ENCODE data around the gene HSF5.
A peak's percentile ranks its signal among the peaks of the same experiment; 100 is the strongest.

The HSF5 gene

DNA sequence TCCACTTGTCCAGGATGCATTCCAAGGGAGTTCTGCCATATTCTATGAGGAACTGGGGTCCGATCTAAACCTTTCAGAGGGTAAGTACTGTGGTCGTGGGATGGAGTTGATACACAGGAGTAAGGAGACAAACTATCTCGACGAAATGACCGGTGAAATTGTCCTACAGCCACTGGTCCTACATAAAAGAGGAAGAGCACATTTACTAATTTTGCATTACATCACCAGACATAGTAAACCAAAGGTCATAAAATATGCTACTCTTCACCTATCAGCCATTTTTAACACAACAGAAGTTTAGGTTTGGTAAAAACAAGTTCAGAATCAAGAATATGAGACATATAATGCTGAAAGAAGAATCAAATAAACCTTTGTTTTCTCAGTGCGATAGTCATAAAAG is 8.1 kb downstream of the HSF5 start:
- no peak for DNase-seq

DNA sequence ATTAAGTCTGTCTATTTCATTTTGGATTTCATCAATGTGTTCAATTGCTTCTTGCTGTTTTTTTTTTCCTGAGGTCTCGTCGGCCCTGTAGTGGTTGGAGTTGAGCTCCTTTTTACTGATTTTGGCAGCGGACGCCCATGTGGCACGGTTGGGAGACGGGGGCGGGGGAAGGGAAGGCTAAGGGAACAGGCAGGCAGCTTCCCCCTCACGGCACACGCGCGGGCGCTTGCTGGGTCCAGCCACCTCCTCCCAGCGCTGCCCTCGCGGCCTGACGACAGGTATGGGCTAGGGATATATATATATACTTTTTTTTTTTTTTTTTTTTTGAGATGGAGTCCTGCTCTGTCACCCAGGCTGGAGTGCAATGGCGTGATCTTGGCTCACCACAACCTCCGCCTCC is 11.4 kb downstream of the HSF5 start:
- DNase-seq = no peak

DNA sequence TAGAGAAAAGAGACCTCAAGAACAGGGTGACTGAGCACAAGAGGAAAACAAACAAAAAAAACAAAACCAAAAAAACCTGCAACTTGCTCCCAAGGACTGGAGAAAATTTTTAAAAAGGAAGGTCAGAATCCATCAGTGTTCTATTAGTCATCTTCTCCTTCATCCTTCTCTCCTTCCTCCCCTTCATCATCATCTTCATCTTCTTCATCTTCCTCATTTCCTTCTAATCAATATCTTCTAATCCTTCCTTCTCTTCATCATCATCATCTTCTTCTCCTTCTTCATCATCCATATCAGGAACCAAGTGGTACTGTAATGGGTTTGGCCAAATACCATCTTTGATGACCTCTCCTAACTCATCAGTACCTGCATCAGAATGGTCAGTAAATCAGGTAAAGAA is 12.2 kb downstream of the HSF5 start:
- no peak for DNase-seq

DNA sequence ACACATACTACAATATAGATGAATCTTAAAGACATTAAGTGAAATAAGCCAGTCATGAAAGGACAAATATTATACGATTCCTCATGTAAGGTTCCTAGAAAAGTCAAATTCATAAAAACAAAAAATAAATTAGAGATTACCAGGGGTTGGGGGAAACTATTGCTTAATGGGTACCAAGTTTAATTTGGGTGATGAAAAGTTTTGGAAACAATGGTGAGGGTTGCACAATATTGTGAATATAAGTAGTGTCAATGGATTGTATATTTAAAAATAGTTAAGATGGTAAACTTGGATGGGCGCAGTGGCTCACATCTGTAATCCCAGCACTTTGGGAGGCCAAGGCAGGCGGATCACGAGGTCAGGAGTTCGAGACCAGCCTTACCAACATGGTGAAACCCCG is 17.9 kb downstream of the HSF5 start:
- DNase-seq = no peak

DNA sequence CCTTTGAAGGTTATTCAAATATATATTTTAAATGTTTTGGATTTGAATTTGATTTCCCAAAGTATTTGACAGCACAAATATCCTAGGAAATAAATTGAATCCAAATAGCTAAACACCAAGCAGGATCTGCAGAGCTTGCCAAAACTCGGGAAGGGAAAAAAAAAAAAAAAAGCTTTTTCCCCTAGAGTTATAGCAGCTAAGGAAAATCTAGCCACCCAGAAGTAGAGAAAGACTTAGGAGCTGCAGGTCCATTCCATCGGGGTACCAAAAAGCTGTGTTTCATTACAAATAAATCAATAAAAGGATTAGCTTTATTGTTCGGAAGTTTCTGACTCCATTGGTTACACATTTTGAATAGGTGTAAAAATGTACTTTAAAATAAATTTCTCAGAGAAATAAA is 19.3 kb downstream of the HSF5 start:
- DNase-seq = no peak

DNA sequence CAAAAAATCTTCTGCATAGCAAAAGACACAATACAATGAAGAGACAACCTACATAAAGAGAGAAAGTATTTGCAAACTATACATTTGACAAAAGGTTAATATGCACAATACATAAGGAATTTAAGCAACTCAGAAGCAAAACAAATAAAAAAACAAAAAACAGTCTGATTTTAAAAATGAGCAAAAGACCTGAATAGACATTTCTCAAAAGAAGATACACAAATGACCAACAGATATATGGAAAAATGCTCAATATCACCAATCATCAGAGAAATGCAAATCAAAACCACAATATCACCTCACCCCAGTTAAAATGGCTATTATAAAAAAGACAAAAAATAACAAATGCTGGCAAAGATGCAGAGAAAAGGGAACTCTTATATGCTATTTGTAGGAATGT is 32.7 kb downstream of the HSF5 start:
- no peak for DNase-seq

DNA sequence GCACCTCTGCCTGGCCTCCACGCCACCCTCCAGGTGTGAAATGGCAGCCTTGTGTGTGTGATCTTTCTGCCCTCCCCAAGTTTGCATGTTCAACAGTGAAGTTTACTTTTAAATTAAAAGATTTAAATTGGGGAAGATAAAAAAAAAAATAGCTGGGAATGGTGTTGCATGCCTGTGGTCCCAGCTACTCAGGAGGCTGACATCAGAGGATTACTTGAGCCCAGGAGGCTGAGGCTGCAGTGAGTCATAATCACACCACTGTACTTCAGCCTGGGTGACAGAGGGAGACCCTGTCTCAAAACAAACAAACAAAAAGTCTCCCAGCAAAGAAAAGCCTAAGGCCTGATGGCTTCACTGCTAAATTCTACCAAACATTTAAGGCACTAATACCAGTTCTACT is 35.5 kb downstream of the HSF5 start:
- DNase-seq = no peak

DNA sequence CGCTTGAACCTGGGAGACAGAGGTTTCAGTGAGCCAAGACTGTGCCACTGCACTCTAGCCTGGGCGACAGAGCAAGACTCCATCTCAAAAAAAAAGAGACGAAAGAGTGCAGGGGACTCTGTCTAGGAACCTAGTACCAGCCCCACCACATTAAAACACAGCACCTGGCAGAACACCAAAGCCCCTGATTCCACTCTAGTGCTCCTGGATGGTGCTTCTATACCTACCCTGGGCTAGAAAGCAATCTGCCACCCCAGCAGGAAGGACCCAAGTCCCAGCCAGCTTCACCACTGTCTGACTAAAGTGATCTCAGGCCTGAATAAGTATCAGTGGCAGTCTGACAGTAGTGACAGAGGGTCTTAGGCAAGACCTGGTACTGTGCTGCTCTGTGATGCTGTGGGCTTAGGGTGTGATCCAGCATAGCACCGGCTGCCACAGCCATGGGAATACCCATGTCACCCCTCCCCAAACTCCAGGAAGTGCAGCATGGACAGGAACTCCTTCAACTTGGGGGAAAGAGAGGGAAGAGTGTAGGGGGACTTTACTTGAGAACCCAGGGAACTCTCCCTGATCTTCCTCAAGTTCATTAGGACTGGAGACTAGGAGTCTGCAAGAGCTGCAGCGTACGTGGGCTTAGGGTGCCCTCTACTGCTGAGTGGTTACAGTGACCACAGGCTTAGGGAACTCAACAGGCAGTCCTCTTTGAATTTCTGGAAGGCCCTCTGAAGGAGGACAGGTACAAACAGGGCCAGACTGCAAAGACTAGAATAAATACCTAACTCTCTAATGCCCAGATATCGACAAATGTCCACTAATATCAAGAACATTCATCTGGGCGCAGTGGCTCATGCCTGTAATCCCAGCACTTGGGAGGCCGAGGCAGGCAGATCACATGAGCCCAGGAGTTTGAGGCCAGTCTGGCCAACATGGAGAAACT is 40.9 kb downstream of the HSF5 start:
- DNase-seq = peak; percentile 84

DNA sequence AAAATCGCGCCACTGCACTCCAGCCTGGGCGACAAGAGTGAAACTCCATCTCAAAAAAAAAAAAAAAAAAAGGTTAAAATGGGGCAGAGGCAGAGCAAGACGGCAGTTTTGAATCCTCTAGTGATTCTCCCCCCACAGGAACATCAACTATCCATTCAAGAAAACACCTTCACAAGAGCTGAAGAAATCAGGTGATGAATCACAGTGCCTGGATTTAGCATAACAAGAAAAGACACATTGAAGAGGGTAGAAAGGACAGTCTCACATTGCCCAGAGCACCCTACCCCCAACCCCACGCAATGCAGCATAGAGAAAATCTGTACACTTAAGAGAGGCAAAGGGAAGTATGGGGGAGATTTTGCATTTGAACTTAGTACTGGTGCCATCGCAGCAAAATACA is 42.1 kb downstream of the HSF5 start:
- DNase-seq = no peak

DNA sequence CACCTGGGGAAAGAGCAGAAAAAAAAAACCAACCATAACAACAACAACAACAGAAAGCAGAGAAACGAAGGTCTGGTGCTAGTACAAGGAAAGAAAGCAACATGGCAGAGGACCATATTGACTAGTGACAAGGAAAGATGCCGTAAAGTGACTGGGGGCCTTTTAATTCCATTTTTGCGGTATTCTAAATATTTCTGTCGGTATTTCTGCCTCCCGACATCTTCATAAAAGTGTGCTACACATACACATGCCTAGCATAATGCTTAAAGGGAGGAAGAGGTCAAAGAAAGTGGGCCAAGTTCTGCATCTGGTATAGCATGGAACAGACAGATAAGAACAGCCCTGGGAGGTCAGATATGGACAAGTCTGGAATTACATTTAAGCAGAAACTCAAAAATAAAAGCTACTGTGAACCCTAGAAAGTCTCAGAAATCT is 51.4 kb downstream of the HSF5 start:
- no peak for DNase-seq

DNA sequence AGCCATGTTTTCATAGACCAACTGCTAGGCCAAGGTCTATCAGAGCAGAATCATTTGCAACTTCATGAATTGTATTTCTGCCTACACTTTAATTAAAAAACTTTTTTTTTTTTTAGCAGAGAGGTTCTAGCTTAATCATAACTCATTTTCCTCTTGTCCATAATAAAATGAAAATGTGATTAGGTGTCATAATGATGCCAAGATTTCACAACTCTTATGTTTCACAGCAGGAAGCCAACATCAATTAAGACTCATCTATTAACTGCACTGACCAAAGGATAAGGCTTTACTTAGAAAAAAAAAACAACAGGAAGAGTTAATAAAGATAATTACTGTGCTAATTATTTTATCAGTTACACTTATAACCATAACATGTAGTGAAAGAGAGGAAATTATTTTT is 52.0 kb downstream of the HSF5 start:
- DNase-seq = no peak

DNA sequence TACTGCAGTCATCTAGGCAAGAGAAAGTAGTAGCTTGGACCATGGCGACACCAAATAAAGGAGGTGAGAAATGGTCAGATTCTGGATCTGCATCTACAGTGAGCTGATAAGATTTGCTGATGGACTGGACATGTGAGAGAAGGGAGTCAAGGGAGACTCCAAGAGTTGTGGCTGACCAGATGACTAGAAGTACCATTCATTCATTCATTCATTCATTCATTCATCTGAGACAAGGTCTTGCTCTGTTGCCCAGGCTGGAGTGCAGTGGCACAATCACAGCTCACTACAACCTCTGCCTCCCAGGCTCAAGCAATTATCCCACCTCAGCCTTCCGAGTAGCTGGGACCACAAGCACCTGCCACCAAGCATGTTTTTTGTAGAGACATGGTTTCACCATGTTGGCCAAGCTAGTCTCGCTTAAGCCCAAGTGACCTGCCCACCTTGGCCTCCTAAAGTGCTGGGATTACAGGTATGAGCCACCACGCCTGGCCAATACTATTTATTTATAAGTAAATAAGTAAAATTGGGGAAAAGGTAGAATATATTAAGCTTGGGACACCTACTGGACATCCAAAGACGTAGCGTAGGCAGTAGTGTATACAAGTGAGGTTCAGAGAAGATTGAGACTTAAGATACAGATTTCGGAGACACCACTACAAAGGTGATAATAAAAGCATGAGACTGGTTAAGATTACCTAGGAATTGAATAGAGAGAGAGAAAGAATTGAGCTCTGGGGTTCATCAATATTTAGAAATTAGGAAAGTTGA is 55.2 kb downstream of the HSF5 start:
- no peak for DNase-seq

DNA sequence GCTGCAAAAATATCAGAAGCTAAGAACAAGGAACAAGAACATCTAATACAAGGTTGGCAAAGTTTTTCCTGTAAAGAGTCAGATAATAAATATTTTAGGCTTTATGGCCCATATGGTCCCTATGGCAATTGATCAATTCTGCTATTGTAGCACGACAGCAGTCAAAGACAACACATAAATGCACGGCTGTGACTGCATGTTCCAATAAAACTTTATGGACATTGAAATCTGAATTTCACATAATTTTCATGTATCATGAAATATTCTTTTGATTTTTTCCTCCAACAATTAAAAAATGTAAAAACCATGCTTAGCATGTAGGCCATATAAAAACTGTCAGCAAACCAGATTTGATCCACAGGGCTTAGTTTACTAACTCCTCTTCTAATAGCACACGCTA is 60.4 kb downstream of the HSF5 start:
- DNase-seq = no peak

DNA sequence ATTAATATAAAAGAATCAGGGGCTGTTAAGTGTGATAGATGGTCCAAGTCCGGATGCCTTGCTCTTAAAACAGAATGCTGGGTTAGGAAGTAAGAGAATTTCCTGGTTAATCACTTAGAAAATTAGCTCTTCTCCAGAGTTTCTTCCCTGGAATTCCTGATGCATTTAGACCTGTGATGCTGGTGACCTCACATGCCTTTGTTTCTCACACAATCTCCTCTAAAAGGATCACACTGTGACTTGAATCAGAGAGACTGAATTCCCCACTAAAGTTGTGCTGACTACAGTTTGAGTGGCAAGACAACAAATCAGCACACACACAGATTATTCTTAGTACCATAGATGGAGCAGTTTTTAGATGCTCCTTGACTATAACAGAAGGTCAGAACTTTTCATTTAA is 66.5 kb downstream of the HSF5 start:
- DNase-seq = no peak

DNA sequence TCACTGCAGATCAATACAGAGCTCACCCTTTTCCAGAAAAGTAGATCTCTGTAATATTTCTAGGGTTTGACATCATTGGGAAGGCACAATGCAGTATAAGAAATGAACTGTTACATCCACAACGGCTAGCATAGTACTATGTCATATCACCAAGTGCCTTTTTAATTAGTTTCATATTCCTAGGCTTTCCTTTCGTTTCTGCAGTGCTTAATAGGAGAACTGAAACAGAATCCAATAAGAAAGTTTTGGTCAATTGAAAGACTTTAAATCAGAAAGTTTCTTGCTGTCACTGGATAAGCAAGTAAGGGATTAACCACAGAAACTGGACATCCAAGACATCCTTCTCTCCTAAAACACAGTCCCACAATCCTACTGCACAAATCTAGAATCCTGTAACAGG is 67.4 kb downstream of the HSF5 start:
- no peak for DNase-seq

DNA sequence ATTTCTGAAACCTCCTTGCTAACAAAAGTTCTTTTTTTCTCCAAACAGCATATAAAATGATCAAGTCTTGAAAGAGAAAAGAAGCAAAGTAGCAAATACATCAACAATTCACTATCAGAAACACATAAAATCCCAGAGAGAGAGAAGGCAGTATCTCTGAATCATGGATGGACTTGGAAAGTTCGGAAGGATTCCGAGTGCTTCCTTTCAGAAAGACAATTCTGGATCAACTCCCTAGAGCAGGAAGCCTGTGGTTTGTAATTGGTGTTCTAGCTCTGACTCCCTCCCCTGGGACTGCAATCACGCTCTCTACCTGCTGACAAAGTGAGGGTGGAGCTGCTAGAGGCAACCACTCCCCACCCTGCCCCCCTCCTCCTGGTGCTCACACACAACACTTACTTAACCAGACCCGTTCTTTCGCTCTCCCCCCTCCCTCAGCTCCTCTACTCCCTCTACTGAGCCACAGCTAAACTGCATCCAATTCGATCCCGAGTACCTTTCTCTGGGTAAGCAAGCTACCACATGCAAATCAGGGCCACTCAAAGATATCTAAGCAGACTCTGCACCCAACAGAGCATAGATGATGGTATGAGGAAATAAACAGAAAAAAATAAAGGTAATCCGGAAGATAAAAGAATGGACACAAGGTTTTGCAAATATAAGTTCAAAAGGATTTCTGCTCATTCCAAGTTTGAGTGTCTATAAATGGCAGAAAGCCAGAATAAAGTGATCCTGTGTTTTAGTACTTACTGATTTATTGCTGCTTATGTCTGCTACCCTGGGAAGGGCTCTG is 70.7 kb downstream of the HSF5 start, which contains the start of gene RNF43:
TSS of gene RNF43 (minus strand) at position 235 of the 793 bp plus-strand sequence. CDS start 1,957 bp downstream, outside the sequence.
- peak; percentile 94 for DNase-seq

DNA sequence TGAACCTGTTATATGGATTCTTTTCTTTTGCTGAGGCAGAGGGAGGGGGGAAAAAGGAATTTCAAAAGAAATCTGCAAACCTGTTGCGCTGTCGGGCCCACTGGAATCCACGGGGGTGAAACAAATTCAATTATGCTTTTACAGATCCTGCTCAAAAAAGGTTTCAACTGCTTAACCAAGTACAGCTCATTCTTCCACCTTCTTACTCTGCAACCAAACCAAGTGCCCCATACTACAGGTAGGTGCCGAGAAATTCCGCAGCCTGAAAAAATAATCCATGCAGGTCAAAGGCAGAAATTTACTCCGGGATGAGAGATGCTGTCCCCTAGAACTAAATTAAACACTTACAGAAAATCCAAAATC is 71.3 kb downstream of the HSF5 start:
- DNase-seq = no peak

DNA sequence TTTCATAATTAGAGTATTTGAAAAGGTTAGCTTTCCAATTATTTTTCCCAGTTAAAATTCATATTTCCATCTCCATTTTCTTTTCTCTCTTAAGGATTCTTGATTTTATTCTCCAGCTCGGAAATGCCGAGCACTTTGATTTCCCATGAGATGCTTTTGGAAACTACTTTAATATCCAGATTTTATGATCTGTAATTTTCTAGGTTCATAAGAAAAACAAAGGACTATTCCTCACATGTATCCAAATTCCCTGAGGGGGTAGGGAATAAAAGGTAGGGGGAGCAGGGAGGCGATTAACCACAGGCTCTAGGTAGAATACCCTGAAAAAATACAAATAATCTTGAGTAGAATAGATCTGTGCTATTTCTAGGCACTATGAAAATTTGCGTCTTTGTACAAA is 71.8 kb downstream of the HSF5 start:
- no peak for DNase-seq

DNA sequence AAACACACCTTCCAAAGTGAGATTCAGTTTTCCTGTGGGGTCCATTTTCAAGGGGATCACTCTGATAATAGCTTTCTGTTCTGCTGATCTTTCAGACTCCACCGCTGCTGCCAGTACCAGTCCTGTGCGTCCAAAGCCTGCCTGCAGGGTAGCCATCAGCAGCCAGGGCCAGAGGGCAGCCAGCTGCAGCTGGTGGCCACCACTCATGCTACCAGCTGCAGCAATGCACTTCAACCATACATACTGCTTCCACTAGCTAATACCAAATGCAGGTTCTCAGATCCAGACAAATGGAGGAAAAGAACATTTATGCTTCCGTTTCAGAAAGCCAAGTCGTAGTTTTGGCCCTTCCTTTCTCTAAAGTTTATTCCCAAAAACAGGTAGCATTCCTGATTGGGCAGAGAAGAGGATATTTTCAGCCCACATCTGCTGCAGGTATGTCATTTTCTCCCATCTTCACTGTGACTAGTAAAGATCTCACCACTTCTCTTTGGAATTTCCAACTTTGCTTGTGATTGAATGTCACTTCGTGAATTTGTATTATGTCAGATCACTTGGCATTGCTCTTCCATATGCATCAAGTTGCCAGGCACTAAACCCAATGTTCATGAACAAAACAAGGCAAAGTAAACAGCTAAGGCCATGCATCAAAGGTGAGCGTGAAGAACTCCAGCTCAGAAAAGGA is 72.7 kb downstream of the HSF5 start:
- DNase-seq = peak; percentile 26

DNA sequence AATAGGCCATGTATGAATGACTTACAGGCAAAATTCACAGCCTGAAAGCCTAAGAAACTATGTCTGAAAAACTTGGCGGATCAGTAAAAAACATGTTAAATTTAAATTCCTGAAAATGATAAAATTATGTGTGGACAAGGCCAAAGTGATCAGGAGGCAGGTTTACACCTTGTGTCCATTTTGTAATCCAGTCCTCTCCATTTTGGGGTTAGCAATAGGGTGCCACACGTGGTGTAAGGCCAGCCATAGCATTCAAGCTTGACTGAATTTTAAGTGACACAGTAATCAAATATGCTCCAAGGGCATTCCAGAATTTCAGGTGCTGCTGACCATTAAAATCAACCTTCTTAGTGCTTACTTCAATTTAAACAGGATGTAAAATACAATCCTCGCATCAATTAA is 73.6 kb downstream of the HSF5 start:
- DNase-seq = no peak

DNA sequence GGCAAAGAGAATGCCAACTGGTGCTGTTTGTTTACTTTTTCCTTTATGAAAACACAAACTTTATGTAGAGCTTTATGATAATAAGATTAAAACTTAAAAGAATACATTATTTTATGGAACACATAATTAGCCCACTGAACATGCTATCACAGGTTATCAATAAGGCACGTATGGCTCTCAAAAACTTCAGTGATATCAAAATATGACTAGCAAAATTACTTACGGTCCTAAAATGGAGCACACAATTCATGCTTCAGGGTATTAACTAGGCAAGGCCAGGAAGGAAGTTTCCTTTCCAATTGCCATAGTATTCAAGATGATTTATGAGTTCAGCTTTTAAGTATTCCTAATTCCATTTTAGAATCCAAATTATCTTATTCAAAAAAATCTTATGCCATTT is 74.5 kb downstream of the HSF5 start:
- no peak for DNase-seq

DNA sequence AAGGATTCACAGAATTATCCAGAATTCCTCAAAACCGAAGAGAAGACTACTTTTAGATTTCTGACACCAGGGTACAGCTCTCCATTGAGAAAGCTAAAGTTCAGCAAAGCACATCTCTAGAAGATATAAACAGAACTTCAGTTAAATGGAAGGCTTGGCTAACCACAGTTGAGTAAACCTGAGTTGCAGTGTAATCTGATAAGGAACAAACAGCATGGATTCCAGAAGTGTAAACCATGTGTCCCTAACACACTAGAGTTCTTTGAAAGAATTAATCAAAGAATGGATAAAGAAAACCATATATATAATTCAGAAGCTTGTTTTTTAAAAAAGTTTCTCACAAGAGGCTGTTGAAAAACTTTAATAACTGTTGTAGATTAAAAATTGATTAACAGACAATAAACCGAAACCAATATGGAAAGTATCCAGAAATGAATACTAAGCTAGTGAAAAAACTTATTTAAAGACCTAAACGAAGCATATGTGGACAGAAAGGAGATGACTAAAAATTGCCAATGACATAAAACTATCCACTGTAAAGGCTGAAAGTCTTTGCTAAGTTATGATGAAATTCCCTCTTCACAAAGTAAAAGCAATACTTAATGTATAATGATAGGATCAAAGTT is 75.1 kb downstream of the HSF5 start:
- DNase-seq = no peak
